GM18508 (cell line): ENCODE measurements around the gene IFITM10.

ENCODE experiments used
- ATAC-seq: cut with Tn5 transposase; IDR thresholded peaks from one replicate; pipeline ENCODE4 v1.9.1; 2021; ENCODE audit warnings: moderate number of reproducible peaks; ENCODE audit not compliant: insufficient read depth, unreplicated experiment

Gene IFITM10

DNA sequence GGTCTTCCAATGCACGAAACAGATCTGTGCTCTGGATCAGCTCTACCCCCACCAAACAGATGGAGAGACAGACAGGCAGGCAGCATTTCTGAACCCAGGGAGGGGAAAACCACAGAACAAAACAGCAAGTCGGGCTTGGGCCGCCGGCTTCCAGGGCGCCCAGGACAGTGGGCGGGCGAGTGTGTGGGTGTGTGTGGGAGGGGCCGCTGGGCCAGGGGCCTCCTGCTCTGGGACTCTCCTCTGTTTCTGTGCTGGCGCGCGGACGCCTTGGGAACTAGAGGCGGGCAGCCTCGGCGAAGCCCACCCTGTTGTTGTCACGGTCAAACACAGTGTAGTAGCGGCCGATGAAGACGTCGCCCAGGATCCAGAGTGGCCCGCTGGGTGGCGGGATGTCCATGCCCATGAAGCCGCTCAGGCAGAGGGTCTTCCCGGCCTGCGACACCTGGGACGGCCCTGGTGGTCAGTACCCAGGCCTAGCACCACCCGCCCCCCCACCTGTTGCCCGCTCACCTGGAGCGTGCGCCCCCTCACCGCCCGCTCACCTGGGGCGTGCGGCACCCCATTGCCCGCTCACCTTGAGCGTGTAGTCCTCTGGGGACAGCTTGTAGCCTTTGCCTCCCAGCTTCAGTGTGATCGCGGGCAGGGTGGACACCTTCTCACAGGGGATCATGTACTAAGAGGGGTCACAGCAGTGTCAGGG is 3.0 kb upstream of the IFITM10 start:
- no peak for ATAC-seq

DNA sequence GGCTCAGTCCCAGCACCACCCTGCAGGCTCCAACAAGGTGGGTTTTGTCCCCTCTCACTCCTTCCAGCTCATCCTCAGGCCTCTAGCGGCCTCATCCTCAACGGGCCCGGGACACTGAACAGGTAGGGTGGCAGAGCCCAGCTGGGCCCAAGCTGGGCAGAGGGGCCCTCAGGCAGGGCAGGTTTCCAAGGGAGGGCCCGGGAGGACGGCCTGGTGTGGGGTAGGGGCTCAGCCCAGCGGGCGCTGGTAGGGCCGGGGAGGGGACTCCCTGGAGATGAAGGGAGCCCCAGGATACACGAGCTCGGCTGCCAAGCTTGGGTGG is 2.5 kb upstream of the IFITM10 start:
- no peak for ATAC-seq

DNA sequence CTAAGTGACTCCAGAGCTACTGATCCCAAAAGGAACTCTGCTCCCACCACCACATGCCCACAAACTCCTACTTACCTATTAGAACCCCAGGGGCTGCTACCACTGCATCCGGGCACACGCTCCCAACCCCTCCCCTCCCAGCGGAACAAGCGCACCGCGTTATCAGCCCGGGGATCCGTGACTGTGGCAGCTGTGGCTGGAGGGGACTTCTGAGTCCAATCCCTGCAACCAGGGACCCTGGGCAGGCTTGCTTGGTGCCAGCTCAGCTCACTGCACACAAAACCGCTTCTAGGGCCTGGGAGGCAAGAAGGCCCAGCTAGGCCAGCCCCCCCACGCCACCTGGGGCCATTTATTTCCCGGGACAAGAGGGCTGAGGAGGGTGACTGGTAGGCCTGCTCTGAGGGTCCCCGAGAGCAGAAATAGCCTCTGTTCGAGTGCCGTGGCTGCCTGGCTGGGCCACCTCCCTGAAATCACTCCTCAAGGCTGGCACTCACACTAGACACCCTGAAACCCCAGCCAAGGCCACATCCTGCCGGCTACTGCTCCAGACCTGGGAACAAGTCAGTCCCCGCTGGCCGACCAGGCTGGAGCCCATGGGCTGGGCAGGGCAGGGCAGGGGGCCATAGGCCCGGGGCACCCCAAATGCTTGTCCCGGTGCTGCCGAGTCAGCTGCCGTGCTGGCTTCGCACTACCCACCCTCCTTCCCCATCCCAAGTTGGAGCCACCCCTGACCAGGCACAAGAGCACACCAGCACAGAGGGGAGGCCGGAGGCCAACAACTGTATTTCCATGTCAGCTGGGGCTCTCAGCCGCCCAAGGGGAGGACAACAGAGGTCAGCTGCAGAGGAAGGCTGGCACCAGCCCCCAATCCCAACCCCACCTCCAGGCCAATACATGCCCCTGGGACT is 1.9 kb upstream of the IFITM10 start:
- ATAC-seq: no peak

DNA sequence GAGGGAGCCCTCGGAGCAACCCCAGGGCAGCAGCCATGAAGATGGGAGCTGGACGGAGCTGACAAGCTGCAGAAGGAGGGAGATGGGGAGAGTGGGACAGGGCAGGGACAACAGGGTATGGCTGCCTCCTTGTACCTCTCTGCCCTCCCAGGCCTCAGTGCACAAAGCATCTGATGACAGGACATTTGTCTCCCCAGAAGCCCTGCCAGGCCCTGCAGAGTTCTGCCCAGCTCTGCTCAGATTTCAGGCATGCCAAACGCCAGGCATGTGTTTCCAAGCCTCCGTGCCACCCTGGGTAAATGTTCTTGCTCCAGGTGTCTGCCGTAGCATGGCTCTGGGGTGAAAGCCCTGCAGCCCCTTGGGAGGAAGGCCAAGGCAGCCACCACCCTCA is 1.1 kb upstream of the IFITM10 start:
- ATAC-seq: no peak

DNA sequence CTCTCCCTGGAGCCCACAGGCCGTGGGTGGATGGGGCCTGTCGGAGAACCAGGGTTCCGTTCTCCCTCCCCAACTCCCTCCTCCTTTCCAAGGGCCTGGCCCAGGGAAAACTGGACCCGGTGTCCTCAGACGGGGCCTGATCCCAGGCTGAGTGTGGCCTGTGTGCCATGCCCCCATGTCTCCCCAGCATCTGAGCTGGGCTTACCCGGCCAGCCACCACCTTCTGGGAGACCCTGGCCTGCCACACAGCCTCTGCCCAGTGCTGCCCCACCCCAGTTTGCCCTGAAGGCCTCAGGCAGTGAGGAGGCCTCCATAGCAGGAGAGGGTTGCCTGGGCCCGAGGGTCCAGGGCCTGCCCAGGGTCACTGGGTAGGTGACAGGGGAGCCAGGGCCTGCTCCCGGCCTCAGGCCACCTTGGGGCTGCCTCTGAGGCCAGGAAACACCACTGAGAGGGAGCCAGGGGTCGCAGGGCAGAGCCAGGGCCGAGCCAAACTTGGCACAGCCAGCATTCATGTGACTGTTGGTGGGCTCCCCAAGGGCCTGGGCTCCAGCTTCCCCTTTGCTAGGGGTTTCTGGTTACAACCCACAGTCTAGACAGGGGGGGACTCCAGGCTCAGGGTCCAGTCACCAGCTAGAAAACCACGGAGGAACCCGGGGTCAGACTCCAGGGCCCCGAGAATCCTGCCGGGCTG is 590 bp upstream of the IFITM10 start:
- no peak for ATAC-seq

DNA sequence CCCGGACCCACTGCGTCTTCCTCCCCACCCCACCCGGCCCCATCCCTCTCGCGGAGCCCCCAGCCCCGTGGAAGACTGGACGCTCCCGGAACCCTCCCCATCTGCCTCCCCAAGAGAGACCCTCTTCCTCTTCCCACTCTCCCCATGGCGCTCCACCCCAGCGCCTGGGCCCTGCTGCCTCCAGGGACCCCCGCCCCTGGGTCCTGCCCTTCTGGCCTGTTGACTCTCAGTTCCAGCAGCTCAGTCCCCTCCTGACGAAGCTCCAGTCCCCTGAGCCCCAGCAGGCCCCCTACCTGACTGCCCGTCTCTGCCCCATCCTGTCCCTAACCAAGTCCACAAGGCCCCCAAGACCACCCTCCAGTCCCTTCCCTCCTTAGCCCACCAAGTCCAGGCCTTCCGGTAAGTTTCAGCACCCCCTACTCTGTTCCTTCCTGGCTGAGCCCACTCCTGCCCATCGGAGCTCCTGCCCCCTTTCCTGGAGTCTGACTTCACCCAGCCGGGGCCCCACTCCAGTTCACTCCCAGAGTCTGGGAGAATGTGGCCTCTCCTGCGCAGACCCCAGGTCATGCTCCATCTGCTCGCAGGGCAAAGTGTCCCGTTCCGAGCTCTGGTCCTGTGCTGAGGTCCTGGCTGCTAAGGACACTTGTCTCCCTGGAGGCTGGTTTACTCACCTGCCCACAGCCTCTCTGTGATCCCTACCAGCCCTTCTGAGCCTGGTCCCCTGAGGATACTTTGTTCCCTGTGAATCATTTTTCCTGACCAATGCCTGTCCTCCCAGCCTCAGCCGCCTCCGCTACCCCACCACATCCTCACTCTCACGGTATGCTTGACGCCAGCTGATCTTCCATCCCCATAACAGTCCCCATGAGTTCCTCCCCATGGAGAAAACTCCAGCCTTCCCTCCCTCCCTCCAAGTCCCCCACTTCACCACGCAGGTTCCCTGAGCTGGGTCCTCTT is 722 bp downstream of the IFITM10 start:
- ATAC-seq: no peak

DNA sequence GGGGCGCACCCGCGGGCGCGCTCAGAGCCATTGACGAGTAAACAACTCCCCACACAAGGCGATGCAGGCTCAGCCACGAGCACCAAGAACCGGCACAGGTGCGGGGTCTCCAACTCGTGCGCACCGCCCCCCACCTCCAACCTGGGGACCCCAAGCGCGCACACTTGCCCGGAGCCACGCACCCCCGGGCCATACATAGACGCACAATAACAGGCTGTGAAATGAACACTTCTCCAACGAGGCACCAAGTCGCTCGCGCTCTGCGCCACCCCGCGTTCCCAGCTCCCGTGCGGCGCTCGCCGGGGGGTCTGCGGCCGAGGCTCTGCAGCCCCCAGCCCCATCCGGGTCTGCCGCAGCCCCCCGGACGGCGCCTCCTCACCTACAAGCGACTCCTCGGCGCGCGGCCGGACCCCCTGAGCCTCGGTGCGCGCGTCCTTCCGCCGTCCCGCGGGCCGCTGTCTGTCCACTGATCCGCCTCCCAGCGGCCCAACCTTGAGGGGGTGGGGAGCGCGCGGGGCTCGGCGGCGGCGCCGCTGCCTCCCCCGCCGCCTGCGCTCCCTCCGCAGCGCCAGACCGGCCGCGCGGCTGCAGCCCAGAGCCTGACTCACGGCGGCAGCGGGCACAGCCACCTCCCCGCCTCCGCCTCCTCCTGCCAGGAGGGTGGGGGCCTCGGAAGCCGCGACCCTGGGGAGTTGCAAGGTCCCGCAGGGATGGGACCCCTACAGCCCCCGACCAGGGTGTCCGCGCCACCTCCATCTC is 1.6 kb downstream of the IFITM10 start:
- no peak for ATAC-seq

DNA sequence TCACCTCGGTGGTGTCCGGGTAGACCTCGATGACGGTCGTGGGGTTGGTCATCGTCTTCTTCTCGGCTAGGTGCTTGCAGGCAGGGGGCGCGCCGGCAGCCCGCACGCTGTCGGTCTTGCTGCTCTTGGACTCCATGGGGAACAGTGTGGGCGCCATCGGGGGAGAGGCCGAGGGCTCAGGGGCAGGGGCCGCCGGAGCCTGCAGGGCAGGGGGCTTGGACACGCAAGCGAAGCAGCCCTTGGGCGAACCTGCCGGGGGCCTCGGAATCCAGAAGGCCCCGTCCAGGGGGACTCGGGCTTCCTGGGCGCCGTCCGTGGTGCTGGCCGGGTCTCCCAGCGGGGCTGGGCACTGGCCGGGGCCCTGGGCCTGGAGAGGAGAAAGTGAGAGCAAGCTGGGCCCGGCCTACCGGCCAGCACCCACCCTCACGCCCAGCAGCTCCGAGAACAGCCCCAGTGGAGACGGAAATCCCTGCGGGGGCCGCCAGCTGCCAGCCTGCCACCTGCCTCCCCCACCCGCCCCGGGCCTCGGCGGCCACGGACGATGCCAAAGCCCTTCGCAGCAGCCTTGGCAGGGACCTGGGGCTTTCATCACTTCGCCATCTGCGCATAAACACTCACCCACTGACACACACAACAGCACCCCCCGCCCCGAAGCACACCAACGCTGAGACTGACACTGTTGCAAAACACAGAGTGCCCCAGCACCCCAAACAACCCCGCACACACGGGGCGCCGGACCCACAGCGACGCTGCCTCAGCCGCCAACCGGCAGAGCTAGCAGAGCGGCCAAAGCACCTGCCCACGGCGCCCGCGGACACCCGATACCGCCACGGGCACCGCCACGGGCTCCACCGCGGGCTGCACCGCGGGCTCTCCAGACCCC is 2.4 kb downstream of the IFITM10 start:
- ATAC-seq: no peak

DNA sequence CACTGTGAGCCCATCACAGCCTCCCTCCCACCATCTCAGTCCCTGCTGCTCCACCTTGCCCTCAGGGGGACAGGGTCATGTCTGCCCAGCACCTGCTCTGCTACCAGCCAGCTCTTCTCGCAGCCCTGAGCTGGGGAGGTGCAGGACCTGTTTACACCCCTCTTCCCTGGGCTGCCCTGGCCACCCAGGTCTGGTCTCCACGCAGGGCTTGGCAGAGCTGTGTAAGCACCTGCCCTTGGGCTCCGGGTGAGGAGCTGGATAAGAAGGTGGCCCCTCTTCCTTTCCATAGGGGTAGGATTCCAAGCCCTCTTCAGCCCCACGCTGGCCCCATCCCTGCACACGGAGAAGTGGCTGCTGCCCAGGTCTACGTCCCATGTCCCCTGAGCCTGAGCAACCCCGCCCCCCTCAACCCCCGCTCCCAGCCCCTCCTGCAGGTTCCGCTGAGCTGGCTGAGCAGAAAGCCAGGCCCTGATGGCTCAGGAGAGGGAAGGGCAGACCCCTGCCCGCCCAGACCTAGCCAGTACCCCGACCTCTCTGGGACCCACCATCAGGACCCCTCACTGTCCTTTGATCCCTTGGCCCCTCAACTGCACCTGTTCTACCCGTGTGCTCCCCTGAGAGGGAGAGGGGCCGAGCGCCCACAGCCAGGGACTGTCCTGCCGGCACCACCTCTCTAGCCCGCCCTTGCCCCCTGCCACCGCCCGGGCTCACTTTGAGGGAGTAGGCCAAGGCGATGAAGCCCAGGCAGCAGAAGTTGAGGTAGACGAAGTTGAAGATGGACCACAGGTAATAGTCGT is 3.2 kb downstream of the IFITM10 start:
- ATAC-seq: no peak

DNA sequence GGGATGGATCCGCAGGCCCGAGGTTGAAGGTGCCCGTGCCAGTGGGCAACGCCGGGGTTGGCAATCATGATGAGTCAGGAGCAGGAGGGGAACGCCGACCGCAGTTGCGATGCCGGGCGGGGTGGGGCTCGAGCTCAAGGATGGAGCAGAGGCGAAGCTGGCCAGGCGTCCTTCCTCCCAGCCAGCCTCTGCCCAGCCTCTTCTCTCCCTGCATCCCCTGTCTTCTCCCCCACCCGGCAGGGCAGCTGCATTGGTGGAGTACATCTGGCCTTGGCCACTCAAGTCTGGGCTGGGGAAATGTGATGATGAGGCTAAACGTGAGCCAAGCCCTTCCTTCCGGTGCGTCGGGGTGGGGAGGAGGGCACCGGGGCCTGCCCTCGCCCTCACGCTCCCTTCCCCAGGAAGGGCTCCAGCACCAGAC is 3.9 kb downstream of the IFITM10 start:
- no peak for ATAC-seq

DNA sequence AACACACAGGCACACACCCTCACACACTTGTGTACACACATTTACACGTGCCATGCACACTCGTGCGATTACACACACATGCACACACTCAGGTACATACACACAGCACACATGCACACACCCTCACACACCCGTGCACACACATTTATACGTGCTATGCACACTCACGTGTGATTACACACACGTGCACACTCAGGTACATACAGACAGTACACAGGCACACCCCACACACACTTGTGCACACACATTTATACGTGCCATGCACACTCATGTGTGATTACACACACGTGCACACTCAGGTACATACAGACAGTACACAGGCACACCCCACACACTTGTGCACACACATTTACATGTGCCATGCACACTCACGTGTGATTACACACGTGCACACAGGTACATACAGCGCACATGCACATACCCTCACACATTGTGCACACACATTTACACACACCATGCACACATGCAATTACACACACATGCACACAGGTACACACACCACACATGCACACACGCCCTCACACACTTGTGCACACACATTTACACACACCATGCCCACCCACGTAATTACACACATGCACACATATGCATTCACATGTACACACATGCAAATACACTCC is 4.6 kb downstream of the IFITM10 start:
- ATAC-seq: no peak

DNA sequence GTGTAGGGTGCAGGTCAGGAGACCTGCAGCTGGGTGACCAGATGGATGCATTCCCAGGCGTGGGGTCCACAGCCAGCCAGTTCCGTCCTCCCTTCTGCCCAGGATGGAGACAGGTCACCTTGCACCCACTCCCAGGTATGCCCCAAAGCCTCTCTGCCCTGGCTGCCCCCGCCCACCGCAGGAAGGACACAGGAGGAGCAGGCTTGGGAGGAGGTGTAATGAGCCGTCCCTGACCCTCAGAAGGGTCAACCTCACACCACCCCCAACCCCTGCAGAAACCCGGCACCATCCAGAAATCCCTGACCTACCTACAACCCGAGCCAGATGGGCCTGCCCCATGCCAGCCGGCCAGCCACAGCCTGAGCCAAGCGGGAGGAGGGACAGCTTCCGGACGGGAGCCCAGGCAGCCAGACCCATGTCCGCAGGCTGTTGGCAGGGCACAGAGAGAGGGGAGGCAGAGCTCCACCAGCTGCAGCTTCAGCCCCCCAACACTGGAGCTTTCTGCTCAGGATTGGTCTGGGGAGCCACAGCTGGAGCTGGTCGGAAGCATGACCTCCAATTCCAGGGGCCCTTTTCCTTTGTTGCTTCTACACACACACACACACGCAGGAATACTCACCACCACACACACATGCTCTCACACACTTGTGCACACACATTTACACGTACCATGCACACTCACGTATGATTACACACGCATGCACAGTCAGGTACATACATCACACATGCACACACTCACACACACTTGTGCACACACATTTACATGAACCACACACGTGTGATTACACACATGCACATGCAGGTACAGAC is 5.3 kb downstream of the IFITM10 start:
- ATAC-seq: no peak

DNA sequence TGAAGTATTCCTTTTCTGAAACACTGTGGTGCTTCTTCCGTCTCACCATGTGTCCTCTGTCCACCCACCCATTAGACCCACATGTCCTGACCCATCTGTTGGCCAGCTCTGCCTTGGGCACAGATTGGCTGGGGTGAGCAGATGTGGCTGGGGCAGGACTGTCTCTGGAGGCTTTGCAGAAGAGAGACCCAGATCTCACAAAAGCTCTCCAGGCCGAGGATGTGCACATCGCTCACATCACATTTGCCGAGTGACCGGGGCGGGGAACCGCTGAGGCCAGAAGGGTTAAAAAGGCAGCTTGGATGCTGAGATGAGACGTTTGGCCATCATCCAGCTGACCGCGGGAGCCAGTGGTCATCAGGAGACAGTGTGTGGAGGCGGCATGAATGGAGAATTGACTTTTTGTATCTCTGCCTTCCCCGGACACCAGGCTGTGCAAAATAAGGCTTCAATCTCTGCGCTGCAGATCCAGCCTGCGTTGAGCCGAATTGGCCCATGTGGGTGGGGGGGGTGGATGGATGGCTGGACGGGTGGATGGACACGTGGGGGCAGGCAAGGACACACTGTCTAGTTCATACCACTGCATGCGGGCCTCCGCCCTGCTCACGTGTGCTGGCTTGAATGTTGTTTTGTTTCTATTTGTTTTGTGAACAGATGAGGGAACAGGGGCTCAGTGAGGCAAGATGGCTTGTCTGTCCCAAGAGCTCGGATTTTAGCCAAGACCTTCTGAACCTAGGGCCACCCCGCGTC is 6.1 kb downstream of the IFITM10 start:
- no peak for ATAC-seq

DNA sequence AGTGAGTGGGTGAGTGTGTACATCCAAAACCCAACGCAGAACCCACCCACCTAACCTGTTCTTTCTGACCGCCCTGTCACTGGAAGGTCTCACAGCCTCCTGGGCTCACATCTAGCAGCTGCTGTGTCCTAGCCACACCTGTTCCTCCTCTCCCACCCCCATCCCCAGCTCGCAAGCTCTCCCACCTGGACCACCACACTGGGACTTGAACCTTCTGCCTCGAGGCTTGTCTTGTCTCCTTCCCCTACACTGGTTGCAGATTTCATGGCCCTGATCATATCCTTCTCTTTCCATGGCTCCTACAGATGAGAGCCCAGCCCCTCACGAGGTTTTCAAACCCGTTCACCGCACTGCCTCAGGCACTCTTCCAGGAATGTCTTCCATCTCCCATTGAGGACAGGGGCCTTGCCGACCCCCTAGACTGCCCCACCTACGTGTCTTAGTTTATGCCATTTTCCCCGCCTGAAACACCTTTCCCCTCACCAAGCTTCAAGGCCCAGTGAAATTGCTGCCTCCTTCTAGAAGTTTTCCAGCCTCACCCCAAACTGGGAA is 6.7 kb downstream of the IFITM10 start:
- no peak for ATAC-seq

DNA sequence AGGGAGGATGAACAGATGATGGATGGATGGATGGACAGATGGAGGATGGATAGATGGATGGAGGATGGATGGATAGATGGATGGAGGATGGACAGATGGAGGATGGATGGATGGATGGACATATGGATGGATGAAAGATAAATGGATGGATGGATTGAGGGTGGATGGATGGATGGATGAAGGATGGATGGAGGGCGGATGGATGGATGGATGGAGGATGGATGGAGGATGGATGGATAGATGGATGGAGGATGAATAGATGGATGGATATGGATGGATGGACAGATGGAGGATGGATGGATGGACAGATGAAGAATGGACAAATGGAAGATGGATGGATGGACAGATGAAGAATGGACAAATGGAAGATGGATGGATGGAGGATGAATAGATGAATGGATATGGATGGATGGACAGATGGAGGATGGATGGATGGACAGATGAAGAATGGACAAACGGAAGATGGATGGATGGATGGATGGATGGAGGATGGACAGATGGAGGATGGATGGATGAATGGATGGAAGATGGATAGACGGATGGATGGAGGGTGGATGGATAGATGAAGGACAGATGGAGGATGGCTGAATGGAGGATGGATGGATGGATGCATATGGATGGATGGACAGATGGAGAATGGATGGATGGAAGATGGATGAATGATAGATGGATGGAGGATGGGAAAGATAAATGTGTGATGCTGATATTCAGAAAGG is 7.4 kb downstream of the IFITM10 start:
- ATAC-seq: no peak
